GM18505 (cell line): Measurements from ENCODE around the gene GNAQ.

Source experiments
- ATAC-seq: cut with Tn5 transposase; IDR thresholded peaks from one replicate; pipeline ENCODE4 v1.9.1; 2021; ENCODE audit not compliant: unreplicated experiment
- POLR2A ChIP-seq: IDR thresholded peaks from 4 replicates; pipeline ENCODE4 v1.6.1; 2011; ENCODE audit warnings: borderline replicate concordance; ENCODE audit not compliant: insufficient read depth, insufficient read length; ENCODE audit errors: extremely low read depth

The GNAQ gene

DNA sequence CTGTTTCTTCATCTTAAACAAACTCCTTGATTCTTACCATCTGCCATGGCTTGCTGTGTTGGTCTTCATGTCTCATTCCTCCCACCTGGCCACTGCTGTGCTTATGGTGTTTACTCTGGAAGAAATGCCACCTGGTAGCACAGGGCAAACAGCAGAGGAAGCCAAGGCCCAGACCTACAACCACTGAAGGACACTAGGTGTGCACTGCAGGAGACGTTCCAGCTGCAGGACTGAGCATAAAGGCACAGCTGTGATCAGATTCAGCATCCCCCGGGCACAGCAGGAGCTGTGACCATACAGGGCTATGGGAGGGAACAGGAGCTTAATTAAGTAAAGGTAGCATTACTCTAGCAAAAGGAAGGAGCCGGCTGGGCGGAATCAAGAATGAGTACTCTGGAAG lies 12.6 kb upstream of the GNAQ start:
- no peak for ATAC-seq
- TF ChIP-seq POLR2A = no peak

DNA sequence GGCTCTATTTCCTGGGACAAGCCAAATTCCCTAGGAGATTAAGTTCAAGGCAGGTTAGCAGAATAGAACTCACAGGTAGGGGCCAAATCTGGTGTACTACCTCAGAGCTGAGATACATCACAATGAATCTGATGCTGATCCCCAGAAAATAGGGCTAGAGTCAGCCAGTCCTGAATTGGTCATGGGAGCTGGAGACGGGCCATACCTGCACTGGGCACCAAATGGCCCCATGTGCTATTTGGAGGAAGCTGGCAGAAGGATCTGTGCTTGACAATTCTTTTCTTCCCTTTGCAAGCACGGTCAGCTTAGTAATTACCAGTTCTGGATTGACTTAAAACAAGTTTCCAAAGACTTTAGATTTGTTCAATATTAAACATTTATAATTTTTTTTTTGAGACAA lies 10.4 kb upstream of the GNAQ start:
- TF ChIP-seq POLR2A = no peak
- no peak for ATAC-seq

DNA sequence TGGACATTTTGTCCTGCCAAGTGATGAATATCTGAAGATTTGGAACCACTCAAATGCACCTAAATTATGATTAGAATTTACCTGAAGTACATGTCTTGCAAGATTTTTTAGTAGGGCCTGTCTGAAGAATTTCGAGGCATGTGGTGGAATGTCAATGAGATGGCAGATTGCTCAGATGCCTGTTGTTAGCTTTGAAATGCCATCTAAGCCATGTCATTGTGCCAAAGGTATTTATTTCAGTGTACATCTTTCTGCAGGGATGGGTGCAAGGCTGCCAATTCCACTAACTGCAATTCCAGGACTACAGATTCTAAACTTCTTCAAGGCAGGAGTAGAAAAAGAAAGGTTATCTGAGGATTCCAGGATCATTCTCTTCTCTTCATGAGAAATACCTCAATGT lies 9.1 kb upstream of the GNAQ start:
- TF ChIP-seq POLR2A = no peak

GRCh38 chr9:78038620-78039300 lies 7.1 kb upstream of the GNAQ start:
- no peak for TF ChIP-seq POLR2A
- no peak for ATAC-seq

More for the DNA sequence above, 9.1 kb upstream of the GNAQ start:
- no peak for ATAC-seq

- no peak for TF ChIP-seq POLR2A
- ATAC-seq = no peak
Observed at GRCh38 chr9:78035383-78035993, 3.9 kb upstream of the GNAQ start.

GRCh38 chr9:78033870-78034269 lies 2.3 kb upstream of the GNAQ start:
- TF ChIP-seq POLR2A = no peak
- ATAC-seq = no peak

DNA sequence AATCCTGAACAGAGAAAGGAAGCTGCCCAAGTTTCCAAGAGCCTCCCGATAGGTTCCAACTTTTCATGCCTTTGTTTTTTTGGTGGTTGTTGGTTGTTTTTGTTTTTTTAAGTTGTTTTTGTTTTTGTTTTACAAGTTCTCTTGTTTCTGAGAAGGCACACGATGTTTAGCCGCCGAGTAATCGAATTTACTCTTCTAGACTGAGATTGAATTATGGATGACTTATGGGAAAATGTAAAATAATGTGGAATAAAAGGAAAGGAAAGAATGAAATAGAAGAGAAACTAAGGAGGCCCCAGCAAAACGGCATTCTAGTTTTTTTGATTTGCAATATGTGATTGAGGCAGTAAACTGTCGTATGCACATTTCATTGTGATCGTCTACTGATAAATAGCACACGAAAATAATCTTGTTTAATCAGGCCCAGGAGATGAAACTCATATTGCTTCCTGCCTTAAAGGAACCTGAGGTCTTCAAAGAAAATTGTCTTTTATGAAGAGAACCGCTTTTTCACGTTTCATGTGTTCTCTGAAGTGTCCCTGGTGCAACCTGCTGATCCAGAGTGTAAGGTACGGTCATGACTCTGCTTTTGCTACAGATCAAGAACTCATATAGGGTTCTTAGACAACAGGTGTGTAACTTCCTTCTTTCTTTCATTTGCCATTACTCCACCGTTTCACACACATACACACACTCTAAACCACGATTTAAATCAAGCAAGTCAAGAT lies 1.3 kb upstream of the GNAQ start:
- ATAC-seq = no peak
- no peak for TF ChIP-seq POLR2A

DNA sequence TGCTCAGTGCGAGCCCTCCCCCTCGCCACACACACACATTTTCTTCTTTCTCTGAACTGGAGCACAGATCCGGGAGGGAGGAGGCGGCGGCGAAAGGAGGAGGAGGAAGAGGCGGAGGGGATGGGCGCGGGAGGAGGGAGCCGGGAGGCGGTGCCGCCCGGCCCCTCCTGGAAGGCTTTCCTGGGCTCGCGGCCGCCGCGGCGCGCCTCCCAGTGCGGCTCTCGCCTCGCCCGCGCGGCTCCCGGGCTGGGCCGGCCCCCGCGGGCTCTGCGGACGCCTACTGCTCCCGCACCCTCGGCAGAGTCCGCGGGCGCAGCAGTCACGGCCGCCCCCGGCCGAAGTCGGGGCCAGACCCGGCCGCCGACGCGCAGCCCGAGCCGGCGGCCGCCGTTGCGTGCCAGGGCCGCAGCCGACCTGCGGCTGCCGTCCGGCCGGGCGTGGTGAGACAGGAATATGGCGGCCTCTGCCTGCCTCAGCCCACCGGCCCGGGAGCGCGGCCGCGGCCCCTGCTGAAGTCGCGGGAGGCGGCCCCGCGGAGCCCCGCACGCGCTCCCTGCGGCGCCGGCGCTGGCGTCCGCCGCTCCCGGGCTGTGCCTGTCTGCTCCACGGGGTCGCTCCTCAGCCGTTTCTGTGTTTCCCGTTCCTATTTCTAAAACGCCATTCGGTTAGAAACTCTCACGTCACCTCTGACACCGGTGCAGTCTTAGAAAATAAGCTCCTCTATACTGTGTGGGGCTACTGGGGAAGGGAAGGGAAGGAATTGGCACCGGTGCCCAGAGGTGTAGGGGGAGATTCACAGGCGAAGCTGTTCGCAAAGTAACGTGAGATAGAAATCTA lies 500 bp upstream of the GNAQ start:
- TF ChIP-seq POLR2A = no peak
- no peak for ATAC-seq

- TF ChIP-seq POLR2A = no peak
- ATAC-seq = no peak
Observed at GRCh38 chr9:78030553-78031443, 813 bp downstream of the GNAQ start.

GRCh38 chr9:78030296-78030552 lies 1.4 kb downstream of the GNAQ start:
- no peak for ATAC-seq
- no peak for TF ChIP-seq POLR2A

DNA sequence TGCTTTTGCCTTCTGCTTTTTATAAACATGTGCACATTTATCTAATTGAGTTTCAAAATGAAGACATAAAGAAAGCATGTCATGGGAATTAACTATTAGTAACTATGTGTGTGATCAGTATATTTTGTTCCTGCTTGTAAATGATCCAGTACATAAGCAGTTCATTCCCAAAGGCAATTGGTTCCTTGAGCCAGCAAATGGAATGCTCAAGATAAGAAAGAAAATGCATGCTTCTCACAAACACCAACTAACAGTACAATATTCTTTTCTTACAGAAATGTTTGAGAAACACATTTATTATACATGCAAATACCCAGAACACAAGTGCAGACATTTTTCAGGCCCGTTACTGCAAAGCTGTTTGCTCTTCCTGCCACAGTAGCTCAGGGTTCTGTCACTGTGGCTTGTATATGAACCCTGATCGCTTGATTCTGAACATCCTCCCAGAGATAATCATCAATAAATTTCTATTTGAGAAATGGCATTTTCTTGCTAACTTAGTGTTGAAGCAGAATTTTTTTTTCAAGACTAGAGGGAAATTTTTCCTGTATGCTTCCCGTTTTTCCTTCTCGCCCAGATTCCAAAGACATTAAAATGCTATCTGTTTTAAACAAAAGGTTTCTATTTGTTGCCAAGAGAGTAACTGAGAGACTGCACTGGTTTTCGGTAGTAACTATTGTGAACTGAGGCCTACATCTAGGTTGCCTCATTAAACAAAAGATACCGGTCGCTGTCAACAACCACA lies 1.9 kb downstream of the GNAQ start:
- TF ChIP-seq POLR2A = no peak

GRCh38 chr9:78028926-78029325 lies 2.7 kb downstream of the GNAQ start:
- TF ChIP-seq POLR2A = no peak
- ATAC-seq = no peak

More for the DNA sequence above, 1.9 kb downstream of the GNAQ start:
- ATAC-seq = no peak
